NCI-H345 (cell line): ENCODE measurements around the gene MGAT5B.
"Not testable (repeated sequence)": the region's sequence is repeated elsewhere in the genome, so short reads cannot be mapped to it uniquely, and the experiment has no call there.

ENCODE experiments used
- DNase-seq: peaks from one replicate; lab custom pipeline; 2025; lab: John Stamatoyannopoulos, UW

The MGAT5B gene, protein sequence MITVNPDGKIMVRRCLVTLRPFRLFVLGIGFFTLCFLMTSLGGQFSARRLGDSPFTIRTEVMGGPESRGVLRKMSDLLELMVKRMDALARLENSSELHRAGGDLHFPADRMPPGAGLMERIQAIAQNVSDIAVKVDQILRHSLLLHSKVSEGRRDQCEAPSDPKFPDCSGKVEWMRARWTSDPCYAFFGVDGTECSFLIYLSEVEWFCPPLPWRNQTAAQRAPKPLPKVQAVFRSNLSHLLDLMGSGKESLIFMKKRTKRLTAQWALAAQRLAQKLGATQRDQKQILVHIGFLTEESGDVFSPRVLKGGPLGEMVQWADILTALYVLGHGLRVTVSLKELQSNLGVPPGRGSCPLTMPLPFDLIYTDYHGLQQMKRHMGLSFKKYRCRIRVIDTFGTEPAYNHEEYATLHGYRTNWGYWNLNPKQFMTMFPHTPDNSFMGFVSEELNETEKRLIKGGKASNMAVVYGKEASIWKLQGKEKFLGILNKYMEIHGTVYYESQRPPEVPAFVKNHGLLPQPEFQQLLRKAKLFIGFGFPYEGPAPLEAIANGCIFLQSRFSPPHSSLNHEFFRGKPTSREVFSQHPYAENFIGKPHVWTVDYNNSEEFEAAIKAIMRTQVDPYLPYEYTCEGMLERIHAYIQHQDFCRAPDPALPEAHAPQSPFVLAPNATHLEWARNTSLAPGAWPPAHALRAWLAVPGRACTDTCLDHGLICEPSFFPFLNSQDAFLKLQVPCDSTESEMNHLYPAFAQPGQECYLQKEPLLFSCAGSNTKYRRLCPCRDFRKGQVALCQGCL

DNA sequence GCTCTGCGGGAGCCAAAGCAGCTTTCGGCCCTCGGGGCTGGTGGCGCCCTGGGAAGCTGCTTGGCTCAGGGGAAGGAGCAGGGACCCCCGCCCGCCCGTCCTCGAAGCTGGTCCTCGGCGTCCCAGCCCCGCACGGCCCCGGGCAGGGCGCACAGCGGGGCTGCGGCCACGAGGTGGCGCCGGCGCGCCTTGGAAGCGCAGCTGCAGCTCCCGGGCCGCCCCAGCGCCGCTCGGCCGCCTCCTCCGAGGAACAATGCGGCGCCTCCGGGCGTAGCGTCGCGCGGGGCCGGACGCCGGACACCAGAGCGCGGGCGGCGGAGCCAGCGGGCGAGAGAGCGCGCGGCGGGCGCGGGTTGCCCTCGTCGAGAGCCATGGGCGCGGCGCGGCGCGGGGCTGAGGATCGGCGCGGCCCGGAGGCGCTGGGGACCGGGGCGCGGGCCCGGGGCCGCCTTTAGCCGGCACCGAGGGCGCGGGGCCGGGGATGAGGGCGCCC lies at the start of gene MGAT5B:
Gene MGAT5B (plus strand): TSS at position 229 of the 493 bp plus-strand sequence. CDS start 626 bp downstream, outside the sequence.
- peak; percentile 89 for DNase-seq

DNA sequence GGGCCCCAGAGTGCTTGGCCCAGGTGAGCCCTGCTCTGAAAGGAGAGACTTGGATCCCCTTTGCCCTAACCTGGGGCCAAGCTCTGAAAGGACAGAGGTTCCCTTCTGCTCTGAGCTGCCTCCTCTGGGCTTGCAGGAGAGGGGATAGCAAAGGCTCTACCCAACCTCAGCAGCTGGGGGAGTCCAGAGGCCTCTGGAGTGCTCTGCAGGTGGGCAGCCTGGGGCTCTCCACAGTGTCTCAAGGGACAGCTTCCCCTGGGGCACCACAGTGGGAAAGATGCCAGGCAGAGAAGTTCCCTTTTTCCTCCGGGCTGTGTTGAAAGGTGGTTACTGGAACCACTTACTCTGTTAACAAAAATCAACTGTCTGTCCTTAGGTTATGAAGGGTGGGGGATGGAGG lies 48.2 kb upstream of the MGAT5B start:
- DNase-seq = peak; percentile 89

DNA sequence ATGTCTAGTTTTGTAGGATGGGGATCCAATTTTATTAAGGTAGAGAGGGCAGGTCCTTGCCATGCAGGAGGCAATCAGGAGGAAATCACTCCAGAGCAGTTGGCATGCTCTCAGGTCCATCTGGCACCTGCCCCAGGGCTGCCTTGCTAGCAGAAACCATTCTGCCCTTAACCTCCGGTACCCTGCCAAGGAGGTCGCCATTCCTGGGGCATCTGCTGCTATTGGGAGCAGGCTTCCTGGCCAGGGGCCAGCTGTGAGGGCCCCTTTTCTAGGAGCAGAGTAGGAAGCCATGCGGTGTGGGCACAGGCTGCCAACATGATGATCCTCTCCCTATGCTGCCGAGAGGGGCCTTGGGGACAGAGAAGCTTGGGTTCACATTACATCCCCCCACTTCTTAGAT lies 47.6 kb upstream of the MGAT5B start:
- DNase-seq = peak; percentile 81

DNA sequence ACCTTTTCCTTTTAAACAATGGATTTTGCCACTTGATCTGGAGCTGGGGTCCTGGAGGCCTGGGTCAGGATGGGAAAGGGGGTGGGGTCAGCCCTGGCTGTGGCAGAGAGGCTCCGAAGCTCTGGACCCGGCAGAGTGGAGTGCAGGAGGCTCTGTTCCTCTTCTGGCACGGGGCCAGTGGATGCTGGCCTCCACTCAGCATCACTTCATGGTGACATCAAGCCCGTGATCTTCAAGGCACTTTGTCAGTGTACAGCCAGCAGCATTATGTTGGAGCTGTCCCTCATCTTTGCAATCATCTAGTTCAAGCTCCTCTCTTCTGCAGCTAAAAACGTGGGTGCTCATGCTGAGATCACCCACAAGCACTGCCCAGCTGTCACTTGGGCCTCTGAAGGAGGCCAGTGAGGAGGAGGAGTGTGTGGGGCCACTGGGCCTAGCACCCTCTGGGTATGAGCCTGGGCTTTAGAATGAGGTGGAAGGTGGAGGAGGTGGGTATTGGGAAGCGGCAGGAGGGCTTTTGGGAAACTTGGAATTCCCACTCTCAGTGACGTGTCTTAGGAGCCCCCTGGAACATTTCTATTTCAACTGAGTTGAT lies 45.9 kb upstream of the MGAT5B start:
- no peak for DNase-seq

DNA sequence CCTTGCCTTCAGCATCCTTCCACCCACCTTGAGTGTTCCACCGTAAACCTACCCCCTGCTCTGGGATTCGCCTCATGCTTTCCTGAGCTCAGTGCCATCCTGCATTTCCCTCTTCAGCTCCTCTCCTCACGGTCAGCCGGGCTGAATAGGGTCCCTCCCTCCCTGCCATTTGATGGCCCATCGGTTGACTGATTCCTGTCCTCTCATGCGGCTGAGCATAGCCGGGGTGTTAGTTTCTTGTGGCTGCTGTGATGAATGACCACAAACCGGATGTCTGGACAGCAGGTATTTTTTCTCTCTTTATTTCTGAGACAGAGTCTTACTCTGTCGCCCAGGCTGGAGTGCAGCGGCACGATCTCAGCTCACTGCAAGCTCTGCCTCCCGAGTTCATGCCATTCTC lies 44.1 kb upstream of the MGAT5B start:
- no peak for DNase-seq

DNA sequence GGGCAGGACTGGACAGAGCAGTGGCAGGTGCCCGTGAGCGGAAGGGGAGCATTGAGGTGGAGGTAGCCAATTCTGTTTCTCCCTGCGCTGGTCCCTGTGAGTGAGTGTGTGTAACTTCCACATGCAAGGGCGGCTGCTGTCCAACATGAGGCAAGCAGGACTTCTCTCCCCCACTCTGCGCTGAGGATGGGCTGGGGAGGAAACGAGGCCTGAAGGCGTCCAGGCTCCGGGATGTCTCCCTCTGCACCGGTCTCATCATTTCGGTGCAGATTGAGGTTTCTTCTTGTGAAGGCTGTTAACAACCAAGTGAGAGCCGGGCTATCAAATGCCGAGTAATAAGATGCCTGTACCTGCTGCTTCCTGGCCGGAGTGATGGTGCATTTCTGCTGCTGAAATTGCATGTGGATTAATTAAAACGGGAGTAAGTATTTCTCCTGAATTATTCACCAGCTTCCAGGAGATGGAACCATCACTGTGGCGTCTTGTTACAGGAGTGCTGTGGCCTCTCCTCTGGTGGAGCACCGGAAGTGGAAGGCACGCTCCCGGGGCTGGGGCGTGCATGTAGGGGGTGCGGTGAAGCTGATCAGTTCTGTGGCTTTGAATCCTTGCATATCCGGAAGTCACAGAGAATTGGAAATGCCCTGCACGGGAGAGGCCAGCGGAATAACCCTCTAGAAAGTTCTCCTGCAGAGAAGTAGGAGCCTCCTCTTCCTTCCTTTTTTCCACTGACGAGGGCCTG lies 41.7 kb upstream of the MGAT5B start:
- no peak for DNase-seq

DNA sequence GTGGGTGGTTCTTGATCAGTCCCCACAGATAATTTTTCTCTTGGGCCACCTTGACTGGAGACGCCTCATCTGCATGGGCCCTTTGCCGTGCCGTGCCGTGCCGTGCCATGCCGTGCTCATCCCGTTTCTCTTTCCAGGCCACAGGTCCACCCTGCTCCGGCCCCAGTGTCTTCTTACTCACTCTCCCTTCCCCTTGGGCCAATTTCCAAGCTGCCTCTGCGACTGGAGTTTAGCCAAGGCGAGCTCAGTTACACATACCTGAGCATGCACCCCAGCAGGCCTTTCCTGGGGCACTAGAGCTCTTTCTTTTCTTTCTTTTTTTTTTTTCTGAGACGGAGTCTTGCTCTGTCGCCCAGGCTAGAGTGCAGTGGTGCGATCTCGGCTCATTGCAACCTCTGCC lies 40.5 kb upstream of the MGAT5B start:
- DNase-seq = no peak

DNA sequence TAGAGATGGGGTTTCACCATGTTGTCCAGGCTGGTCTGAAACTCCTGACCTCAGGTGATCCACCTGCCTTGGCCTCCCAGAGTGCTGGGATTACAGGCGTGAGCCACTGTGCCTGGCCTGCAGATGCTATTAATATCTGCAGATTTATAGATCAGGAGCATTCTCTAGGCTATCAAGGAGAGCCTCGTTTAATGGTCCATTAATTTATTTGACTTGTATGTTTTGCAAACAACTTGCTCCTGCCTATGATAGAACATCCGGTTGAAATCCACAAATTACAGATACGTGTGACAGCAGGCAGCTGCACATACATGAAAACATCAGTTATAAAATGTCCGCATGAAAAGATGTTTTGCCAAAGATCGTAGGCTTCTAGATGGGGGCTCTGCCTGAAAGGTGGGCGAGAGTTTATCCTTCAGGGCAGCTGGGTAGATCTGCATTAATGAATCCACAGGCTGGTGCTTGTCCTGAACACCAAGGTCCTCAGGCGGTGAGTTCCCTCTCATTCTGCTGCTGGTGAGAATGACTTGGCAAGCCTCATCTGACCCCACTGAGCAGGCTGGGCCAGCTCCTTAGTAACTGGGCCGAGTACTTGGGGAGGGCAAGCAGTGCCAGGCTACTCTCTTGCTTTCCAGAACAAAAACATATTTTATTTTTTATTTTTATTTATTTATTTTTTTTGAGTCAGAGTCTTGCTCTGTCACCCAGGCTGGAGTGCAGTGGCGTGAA lies 37.1 kb upstream of the MGAT5B start:
- DNase-seq = no peak

DNA sequence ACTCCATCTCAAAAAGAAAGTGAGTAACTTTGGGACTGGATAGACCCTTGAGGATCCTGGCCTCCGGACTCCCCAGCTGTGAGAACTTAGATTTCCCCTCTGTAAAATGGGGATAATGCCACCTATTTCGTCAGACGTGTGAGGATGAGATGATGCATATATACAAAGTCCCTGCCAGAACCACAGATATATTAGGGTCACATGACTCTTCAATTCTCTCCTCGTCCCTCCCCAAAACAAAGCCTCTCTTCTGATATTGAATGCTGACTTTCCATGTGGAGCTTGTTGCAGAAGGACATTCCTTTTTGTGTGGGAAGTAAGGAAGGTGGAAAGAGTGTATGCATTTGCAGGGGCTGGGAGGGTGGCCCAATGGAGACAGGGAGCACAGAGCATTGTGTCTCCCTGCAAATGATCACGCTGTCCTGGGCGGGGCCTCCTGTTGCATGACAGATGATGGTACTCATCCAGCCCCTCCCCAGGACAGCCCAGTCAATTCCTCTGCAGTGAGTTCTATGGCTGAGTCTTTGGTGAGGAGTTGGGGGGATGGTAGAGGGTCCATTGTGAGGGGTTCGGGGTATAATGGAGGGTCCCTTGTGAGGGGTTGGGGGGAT lies 35.1 kb upstream of the MGAT5B start:
- no peak for DNase-seq

DNA sequence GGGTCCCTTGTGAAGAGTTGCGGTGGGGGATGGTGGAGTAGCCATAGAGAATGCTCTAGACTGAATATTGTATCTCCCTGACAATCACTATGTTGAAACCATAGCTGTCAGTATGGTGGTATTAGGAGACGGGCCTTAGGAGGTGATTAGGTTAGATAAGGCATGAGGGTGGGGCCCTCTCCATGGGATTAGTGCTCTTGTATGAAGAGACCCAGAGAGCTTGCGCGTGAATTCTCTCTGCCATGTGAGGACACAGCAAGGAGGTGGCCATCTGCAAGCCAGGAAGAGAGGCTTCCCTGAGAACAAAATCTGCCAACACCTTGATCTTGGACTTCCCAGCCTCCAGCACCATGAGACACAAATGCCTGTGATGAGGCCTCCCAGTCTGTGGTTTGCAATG lies 34.5 kb upstream of the MGAT5B start:
- no peak for DNase-seq

DNA sequence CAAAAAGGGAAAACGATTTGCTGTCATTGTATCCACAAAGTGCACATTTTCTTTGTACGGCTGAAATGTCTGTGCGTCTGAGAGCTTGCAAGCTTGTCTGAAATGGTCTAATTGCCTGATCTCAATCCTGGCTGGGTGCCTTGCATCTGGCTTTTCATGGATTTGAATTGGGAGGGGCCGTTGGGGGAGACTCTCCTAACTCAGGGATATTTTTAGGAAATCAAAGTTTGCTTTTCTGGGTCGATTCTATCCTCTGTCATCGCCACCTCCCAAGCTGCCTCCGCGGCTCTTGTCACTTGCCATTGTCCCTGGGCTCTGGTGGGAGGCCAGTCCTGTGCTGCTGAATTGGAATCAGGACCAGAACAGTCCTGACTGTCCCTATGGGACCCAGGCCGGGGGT lies 33.3 kb upstream of the MGAT5B start:
- no peak for DNase-seq

DNA sequence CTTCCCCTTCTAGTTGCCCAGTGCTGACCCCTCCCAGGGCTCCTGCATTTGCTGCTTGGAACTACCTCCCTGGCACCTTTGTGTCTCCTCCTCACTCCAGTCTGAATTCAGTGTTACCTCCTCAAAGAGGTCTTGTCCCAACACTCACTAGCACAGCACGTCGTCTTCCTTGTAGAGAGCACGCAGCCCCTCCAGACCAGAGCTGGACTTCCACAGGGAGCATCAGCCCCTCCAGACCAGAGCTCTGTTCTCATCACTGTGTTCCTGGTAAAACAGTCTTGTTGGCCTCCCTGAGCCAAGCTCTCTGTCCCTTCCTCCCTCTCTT lies 27.8 kb upstream of the MGAT5B start:
- DNase-seq = no peak

DNA sequence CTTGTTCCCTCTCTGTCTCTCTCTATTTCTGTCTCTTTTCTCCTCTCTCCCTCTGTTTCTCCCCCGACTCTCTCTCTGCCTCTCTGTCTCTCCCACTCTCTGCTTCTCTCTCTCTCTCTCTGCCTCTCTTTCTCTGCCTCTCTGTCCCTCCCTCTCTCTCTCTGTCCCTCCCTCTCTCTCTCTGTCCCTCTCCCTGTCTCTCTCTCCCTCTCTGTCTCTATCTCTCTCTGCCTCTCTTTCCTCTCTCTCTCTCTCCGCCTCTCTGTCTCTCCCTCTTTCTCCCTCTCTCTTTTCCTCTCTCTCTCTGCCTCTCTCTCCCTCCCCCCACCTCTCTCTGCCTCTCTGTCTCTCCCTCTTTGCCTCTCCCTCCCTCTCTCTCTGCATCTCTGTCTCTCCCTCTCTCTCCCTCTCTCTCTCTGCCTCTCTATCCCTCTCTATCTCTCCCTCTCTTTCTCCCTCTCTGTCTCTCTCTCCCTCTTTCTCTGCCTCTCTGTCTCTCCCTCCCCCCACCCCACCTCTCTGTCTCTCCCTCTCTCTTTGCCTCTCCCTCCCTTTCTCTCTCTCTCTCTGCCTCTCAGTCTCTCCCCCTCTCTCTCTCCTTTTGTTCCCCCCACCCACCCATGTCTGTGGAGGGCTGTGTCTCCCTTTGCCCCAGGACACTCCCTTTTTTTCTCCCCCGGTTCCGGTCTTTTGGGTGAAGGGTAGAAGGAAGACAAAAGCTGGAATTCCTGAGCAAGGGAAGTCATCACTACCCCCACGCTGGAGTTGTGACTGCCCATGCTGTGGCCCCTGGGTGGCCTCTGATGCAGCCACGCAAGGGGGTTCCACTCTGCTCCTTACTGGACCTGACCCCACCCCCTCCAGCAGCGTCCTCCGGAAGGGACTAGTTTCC lies 27.1 kb upstream of the MGAT5B start:
- no peak for DNase-seq

DNA sequence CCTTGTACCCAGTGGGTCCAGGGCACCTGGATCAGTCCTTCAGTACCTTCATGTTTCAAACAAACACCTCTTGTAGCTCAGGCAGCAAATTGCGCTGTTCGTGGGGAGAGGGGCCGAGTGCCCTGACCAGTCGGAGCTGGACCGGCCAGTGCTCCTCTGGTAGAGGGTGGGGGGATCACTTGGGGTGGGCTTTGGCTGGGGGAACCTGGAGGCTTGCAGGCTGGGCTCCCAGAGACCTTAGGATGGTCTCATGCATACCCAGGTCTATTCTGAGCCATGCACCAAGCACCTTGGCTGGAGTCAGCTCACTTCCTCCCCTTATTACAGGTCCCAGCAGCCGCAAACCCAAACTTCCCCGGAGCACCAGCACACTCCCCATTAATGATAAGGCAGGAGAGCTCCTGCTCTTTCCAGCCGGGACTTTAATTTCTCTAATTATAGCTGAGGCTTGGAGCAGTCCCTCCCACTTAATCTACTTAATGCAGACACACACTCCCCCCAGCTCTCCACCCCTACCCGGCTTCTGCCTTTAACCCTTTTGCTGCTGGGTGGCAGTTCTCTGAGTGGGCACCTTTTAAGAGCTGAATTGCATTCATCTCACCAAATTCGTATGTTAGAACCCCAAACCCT lies 26.3 kb upstream of the MGAT5B start:
- no peak for DNase-seq

DNA sequence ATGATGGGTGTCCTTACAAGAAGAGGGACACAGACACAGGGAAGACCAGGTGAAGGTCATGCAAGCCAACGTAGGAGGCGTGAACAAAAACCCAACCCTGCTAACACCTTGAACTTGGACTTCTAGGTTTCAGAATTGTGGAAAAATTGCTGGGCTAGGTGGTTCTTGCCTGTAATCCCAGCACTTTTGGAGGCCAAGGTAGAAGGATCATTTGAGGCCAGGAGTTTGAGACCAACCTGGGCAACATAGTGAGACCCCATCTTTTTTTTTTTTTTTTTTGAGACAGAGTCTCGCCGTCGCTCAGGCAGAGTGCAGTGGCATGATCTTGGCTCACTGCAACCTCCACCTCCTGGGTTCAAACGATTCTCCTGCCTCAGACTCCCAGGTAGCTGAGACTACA lies 25.1 kb upstream of the MGAT5B start:
- not testable (repeated sequence) for DNase-seq

DNA sequence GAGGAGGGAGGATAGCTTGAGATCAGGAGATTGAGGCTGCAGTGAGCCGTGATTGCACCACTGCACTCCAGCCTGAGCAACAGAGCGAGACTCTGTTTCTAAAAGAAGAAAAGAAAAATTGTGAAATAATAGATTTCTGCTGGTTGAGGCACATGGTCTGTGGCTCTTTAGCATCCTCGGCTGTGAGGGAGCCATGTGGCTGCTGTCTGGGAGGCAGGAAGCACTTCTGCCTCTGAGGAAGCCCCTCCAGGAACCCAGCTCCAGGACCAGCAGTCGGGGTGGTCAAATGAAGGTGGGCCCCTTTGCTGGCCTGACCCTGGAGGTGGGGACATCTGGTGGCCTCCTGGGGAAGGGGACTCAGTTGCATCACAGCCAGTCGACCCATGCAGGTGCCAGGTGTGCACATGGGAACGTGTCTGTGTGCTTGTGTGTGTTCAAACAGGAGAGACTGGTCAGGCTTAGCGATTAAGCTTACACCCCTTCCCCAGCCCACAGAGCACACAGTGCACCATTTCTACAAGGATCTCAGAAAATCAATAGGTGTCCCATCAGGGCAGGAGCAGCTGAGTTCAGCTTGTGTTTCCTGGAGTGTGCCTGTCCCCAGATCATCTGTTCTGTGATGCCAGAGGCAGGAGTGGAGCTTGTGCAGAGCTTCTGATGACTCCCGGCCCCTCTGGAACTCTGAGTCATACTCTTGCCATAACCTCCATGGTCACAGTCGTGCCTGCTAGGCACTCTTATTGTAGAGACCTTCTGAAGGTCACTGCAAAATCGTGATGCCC lies 24.3 kb upstream of the MGAT5B start:
- DNase-seq = no peak

DNA sequence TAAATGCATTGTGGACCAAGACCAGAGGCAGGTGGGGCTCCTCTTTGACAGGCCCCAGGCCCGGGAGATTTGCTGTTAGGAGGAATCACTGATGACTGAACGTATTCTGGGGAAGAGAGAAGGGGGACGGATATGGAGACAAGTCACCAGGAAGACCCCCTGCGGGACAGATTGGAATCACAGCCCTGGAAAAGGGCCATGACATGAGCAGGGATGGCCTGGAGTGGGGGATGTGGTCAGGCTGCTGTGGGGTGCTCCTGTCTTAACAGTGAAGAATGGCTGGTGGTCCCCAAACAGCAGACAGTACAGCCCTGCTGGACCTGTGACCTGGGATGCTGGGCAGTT lies 23.7 kb upstream of the MGAT5B start:
- DNase-seq = no peak

DNA sequence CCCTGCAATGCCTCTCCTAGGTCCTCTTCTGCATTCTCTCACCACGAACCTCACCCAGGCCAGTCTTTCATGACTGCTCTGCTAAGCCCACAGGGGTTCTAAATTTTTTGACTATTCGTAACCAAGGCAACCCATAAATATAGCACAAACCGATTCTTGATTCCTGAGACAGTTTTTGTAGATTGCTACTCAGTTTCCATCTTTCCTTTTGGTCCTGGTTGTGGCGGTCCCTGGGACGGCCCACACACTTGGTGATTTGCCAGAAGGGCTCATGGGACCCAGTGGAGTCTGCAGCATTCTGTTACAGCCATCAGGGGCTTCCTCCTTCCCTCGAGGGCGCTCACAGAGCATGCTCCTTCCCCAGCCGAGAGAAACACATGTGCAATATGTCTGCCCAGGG lies 23.4 kb upstream of the MGAT5B start:
- DNase-seq = no peak

DNA sequence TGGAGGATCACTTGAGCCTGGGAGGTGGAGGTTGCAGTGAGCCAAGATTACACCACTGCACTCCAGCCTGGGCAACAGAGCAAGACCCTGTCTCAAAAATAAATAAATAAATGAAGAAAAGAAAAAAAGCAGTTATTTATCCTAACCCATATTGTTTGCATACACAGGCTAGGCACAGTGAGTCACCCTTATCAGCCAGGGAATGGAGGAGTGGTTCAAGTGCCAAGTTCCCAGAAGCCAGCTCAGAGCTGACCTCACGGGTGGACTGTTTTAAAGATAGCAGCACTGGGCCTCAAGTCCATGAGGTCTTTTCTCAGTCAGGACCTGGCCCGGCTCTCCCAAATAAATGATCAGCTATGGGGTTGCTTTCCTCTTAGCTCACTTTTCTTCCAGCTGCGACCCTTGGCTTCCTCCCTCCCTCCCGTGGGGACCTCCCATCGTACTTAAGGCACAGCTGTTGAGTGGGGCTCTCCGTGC lies 22.6 kb upstream of the MGAT5B start:
- no peak for DNase-seq
